LoVo (cell line): ENCODE results near the gene ASAP2.
"Not testable (repeated sequence)": the region's sequence is repeated elsewhere in the genome, so short reads cannot be mapped to it uniquely, and the experiment has no call there.

Experiments
- DNase-seq: peaks from one replicate; pipeline ENCODE4 v3.0.0-alpha.2; 2016; ENCODE audit warnings: low spot score

ASAP2 gene

DNA sequence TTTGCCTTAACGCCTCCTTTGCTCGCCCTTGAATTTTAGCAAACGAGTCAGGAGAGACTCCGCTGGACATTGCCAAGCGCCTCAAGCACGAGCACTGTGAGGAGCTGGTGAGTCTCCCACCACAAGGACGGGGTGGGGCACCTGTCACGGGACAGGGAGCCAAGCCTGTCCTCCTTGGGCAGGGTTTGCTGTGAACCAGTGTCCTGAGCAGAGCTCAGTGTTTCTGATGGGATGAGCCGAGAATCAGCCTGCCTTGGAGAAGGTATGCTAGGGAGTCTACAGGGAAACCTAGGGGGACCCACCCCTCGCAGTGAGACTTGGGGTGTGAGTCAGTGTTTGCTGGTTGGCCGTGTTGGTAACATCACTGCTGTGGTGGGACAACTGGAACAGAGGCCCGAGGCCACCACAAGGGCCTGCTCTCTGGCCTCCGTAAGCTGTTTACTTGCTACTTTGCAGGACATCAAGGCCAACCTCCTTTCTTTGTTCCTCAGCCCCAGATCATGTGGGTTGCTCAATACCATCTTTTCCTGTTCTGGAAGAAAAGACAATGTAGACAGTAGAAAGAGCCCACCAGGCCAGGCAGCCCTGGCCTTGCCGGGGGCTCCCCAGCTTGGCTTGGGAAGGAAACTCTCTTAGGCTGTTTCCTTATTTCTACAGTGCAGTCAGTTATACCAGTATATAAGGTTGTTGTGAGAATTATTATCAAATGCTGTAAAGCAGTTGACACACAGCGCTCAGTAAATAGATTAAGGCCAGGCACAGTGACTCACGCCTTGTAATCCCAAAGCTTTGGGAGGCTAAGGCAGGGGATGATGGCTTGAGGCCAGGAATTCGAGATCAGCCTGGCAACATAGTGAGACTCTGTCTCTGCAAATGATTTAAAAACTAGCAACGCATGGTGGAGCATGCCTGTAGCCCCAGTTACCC is 174.4 kb downstream of the ASAP2 start:
- DNase-seq = no peak

DNA sequence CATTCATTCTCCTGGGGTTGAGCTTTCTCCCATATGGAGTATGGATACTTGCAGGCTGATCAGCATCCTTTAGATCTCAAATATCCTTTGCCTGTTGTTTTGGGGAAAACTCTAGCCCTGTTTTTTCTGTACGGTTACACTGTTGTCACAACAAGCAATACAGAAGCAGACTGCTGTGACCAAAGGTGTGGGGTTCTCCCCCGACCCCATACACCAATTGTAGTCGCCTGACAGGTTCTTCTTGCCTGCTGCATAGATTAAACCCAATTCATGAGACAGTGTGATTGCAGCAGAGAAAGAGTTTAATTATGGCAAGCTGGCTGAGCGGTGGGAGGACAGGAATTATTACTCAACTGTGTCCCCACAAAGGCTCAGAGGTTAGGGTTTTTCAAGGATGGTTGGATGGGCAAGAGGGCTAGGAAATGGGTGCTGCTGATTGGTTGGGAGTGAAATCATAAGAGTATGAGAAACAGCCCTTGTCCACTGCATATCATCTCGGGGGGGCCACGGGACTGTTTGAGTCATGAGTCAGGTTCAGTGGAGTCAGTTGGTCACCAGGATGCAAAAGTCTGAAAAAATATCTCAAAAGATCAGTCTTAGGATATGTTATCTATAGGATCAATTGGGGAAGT is 176.1 kb downstream of the ASAP2 start:
- DNase-seq = no peak

DNA sequence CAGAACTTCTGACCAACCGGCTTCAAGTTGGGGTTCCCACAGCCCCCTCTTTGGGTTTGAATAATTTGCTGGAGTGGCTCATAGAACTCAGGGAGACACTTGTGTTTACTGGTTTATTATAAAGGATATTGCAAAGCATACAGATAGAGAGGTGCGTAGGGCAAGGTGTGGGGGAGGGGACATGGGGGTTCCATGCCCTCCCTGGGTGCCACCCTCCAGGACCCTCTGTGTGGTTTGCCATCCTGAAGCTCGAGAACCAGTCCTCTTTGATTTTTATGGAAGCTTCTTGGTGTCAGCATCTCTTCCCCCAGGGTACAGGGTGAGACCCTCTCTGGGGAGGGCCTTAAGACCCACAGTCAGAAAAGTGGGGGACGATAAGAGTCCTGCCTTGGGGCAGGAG is 177.9 kb downstream of the ASAP2 start:
- no peak for DNase-seq

DNA sequence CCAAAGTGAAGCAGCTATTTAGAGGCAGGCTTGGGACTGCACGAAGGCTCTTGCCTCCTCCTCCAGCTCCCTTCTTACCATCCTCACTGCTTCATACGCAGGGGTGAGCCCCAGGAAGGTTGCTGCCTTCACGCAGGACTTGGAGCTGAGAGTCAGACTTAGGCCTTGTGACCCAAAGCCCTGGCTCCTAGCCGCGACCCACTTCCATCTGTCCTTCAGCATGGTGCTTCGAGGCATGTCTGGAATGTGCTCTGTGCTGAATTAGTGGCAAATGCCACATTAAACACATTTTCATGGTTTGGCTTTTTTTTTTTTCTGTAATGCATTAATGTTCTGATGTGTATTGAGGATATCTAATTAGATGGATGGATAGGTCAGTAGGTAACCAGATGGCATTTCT is 179.2 kb downstream of the ASAP2 start:
- DNase-seq = no peak

DNA sequence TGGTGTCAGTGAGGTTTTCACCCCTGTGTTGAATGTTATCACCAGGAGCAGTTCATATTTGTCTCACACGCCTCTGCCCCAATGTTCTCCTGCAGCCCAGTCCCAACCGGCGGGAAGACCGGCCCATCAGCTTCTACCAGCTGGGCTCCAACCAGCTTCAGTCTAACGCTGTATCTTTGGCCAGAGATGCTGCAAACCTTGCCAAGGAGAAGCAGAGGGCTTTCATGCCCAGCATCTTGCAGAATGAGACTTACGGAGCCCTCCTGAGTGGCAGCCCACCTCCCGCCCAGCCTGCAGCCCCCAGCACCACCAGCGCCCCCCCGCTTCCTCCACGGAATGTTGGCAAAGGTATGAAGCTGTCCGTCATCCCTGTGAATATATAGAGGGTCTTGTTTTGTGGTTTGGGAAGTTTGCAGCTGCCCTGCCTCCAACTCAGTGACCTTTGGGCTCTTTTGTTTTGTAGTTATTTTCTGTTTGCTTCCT is 181.6 kb downstream of the ASAP2 start:
- no peak for DNase-seq

DNA sequence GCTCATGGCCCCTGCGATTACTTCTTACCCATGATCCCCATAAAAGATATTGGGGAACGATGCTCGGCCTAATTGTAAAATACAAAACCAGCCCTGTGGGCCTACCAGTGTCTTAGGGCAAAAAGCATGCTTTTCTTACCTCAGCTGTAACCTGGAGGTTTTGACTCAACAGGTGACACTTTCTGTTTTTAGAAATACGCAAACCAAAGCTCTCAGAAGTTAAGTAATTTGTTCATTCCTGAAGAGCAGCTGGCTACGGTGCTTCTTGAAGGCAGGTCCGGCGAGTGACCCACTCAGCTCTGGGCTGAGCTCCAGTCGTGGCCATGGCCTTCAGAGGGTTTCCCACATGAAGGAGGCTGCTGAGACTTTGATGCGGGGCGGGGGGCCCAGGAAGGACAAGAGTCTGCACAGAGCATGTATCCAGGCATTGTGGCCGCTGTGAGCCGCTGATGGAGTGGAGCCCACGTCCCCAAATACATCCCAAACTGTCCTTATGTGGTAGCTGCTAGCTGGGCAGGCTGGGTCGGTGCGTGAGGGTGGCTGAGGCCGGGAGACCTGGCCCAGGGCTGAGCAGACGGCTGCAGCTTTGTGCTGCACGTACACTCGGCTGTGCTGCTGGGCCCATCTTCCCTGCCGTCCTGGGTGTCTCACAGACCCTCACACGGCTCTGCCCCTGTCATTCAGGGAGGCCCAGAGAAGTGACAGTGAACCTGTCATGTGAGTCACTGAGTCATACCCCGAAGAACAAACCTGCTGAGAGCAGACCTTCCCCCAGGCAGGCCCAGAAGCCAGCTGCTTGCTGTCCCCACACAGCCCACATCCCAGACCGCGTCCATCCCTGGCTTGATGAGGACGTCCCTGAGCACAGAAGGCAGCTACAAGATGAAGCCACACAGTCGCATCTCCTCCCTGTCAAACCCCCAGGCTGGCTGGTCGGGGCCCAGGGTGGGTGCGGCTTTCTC is 182.6 kb downstream of the ASAP2 start:
- no peak for DNase-seq

DNA sequence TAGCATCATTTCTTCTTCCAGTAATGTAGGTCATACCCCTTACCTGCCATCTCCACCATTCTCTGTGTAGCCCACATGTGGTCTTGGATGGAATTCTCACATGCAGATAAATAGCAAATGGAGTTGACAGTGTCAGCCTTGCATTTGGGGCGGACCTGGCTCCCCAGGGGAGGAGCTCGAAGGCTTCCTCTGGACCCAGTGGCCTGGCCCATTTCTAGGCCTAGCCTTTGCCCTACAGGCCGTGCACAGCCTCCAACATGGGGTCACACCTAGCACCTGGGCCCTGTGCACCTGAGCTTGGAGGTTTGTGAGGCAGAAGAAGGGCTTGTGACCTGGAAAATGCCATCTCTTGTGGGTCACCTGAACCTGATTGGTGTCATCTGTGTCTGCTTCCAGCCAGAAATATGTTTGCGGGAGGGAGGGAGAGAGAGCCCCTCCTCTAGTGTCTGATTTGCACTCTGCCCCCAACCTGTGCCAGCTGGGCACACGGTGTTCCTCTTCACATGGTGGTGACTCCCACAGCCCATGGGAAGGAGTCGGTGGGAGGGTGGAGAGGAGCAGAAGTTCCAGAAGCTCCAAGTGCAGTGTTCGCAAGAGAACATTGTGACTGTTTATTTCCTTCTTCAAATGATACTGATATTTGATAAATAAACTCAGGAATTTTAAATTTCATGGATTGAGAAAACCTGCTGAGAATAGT is 183.7 kb downstream of the ASAP2 start:
- no peak for DNase-seq

DNA sequence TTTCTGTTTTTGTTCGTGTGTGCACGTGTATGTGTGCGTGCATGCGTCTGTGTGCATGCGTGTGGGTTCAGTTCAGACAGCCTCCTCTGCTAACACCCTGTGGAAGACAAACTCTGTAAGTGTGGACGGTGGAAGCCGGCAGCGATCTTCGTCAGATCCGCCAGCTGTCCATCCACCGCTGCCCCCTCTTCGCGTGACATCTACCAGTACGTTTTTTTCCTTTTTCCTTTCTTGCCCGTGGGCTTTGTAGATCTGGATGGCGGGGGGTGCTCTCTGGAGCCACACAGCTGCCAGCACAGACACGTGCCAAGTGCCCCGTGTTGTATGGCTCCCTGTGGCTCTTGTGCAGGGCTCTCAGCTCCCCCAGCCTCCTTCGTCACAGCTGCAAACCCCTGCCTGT is 184.4 kb downstream of the ASAP2 start:
- DNase-seq = no peak

DNA sequence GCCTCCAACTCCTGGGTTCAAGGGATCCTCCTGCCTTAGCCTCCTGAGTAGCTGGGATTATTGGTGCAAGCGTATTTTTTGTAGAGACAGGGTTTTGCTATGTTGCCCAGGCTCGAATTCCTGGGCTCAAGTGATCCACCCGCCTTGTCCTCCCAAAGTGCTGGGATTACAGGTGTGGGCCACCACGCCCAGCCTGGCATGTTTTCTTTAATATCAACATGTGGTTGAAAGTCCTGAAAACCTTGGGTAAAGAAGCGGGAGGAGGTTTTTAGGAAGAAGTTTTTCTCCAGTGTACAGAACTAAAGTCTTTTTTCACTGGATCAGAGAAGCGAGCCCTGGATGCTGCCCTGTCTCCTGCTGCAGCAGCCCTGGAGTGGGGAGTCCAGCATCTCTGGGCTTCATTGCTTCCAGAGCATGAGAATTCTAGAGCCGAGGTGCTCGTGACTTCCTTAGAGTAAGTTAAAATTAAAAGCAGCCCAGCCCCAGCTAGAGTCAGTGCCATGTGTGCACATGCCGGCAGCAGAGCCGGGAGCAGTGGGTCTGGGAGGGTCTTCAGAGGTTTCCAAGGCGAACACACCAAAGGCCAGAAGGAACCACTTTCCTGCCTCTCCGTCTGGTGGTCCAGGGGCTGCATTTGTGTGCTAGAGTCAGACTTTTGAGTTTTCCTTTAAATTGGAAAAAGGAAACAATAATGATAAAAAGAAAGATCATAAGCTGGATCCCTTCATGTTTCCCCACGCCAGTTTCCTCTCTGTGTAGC is 185.5 kb downstream of the ASAP2 start:
- DNase-seq = no peak

DNA sequence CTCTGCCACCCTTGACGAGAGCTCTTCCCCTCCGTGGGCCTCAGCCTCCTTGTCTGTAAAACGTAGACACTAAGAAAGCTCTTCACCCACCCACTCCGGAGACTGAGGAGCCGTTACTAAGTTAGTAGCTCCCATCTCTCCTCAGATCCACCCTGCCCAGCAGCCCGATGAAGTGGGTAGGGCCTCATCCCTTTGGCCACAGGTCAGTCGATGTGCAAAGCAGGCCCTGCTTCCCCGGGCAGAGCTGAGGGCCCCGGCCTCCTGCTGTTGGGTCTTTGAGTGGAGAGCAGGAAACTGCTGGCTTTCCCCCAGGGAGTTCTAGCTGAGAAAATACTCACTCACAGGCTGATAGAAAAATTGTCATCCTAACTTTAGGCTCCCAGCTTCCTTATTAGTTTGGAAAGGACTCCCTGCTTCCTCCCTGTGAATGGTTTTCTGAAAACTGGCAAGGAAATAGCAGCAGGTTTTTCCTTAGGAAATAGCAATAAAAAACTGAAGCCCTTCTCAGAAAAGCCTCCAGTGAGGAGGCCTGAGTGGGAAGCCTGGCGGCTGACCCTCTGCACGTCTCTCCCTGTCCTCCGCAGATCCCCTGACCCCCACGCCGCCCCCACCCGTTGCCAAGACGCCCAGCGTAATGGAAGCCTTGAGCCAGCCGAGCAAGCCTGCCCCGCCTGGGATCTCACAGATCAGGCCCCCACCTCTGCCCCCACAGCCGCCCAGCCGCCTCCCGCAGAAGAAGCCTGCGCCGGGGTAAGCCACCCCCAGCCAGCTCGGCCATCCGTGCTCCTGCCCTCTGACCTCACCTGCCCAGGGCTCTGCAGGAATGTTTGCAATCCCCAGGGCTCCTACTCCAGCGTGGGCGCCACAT is 186.5 kb downstream of the ASAP2 start:
- DNase-seq = no peak

DNA sequence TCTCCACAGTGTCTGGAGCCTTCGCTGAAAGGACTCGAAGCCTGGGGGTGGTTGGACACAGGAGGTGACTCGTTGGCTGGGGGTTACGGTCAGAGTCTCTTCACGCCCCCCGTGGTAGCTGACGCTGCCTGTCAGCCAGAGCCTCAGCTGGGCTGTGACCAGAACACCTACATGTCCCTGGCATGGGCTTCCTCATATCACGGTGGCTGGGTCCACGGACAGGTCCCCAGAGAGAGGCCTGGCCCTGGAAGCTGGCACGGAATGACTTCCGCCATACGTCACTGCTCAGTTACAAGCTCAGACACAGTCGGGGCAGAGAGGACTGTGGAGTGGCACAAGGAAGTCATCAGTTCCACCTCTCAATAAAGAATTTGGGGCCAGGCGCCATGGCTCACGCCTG is 188.2 kb downstream of the ASAP2 start:
- DNase-seq = no peak

DNA sequence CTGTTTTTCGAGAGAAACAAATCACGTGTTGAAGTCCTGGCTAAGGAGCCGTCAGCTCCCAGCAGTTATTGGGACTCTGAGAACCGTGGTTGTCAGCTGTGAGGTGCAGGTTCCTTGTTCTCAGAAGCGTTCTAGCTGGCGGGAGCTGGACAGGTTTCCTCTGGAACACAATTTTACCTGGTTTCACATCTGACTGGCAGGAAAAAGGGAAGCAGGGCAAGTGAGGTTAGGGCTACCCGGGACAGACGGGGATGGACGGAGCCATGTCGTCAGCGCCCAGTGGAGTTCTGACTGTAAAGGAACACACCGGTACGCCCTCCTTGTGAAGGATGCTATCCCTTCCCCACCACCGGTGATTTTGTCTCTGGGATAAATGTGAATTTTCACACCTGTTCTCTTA is 190.6 kb downstream of the ASAP2 start:
- no peak for DNase-seq

DNA sequence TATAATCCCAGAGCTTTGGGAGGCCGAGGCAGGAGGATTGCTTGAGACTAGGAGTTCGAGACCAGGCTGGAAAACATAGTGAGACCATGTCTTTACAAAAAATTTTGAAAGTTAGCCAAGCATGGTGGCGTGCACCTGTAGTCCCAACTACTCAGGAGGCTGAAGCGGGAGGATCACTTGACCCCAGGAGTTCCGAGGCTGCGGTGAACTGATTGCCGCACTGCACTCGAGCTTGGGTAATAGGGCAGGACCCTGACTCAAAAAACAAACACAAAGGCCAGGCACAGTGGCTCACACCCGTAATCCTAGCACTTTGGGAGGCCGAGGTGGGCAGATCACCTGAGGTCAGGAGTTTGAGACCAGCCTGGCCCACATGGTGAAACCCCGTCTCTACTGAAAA is 191.6 kb downstream of the ASAP2 start:
- not testable (repeated sequence) for DNase-seq

DNA sequence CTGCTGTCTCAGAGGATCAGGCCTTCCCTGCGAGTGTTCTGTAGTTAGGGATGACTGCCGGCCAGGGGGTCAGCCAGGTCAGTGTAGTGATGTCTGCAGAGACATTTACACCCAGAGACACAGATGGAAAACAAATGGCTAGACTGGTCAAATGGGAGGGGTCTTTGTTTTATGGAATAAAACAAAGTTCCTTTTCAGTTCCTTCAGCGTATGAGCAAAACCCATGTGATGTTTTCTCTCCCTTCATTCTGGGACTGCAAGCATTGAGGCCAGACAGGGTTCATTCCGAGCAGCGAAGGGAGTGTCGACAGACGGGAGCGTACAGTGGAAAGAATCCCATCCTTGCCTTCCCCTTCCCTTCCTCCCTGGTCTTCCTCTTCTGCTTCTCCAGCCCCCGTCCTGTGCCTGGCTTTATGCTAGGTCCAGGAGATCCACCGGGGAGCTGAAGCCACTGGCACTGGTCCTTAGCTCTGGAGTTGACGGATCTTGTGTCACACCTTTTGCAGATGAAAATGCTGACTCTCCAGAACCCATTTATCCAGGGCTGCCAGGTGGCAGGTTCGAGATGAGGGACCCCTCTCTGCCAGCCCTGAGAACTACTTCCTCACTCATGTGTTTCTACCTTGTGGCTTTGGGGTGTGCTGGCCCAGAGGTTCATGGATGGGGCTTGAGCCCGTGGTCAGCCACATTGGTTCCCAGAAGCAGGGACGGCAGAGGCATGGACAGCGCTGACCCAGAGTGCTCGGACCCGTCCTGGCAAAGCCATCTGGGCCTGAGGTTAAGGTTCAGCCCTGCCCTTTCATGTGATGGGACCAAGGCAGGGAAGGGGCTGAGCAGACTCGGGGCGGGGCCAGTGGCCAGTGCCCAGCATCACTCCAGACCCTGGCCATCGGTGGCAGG is 192.5 kb downstream of the ASAP2 start:
- no peak for DNase-seq

DNA sequence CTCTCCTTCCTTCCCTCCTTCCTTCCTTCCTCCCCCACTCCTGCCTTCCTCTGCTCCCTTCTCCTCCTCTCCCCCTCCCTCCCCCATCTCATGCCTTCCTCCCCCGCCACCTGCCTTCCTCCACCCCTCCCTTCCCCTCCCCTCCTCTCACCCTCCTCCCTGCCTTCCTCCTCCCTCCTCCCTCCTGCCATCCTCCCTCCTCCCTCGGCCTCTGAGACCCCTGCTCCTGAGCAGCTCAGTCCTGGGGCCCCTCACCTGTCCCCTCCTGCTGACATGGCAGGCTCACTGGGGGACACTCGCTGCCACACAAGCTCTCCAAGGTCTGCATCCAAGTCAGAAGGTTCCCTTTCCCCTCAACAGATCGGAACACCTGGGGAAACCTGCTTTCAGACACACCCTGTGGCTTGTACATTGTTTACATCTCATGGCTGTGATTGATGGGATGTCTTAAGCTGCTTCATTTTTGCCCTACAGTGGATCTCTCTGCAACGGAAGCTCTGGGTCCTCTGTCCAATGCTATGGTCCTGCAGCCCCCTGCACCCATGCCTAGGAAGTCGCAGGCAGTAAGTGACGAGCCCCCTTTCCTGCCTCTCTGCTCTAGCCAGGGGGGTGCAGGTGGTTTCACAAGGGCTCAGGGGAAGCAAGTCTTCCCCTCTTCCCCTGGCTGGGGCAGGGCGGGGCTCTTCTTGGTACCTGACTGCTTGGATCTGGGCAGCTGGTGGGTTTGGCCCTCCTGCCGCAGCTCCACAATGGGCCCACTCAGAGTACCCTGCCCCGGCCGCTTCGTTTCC is 193.9 kb downstream of the ASAP2 start:
- no peak for DNase-seq

DNA sequence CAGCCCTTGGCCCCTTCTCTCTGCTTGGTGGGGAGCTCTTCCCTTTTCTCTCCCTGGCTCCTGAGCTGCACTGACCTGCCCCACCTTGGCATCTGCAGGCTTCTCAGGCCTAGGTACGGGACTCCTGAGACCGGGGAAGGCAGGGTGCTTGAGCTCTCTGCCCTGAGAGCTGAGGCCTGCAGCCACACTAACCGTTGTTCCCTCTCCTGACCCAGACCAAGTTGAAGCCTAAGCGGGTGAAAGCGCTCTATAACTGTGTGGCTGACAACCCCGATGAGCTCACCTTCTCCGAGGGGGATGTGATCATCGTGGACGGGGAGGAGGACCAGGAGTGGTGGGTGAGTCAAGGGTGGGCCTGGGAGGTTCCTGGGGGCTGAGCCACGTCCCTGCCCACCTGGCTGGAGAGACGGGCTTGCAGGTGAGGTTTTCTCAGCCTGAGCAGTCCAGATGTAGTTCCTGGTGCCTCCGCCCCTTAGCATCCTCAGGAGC is 194.5 kb downstream of the ASAP2 start:
- DNase-seq = no peak

DNA sequence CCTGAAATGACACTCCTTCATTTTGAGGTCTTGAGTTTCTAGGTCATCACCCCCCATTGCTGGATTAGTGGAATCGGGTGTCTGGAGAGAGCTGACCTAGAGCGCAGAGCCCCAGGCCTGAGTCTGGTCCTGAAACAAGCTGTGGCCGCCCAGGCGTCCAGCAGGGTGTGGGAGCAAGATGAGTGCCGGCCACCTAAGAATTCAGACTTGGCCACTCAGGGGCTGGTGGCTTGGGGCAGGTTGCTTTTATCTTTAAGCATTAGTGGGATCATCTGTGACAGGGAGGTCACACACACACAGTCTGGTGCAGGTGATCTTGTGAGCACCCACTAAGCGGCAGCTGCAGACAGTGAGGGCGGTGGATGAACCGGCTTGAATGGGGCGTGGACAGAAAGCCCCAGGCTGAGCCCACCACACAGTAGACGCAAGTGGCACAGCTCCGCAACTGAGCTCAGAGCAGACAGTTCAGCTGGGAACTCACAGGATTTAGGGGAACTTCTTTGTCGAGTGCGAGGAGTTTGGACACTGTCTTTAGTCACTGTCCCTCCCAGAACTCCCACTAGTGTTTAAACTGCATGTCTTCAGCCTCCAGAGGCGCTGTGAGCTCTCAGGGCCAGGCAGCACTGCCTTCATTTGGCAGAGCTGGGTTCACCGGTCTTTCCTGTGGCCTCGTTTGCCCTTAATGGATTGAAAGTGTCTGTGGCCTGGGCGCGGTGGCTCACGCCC is 195.2 kb downstream of the ASAP2 start:
- no peak for DNase-seq
